Ovary (tissue), 9 donors: ENCODE measurements around the gene ITIH2. TPM values are rescaled to one million over a fixed set of nuclear protein-coding genes. Genes with fewer than 3 reads are reported as not detected.
"Not testable (repeated sequence)": the region's sequence is repeated elsewhere in the genome, so short reads cannot be mapped to it uniquely, and the experiment has no call there.

Source experiments
- DNase-seq, 5 donors: peaks; one replicate each; pipeline ENCODE4 v3.0.0-alpha.2; 2019 to 2020
- H3K27ac ChIP-seq, 2 donors: fragments of 200-600 bp; one replicate each; pipeline versions ENCODE4 v1.5.1 to v1.8.0; 2019 to 2022
- H3K27me3 ChIP-seq: fragments of 200-600 bp; one replicate; pipeline ENCODE4 v1.8.0; 2022
- H3K36me3 ChIP-seq: fragments of 200-600 bp; sonication (generic); one replicate; pipeline ENCODE4 v1.5.1; 2019
- H3K4me1 ChIP-seq: one replicate; pipeline ENCODE4 v1.8.1; 2013; ENCODE audit warnings: mild to moderate bottlenecking, moderate library complexity; ENCODE audit not compliant: insufficient read depth
- H3K4me3 ChIP-seq: fragments of 200-600 bp; sonication (generic); one replicate; pipeline ENCODE4 v1.5.1; 2017
- H3K9me3 ChIP-seq, 2 donors: fragments of 200-600 bp in 1 of 2; sonication (generic) in 1 of 2; one replicate each; pipeline versions ENCODE4 v1.5.1 to v1.8.1; 2013 to 2019; ENCODE audit warnings: mild to moderate bottlenecking in 1 of 2, moderate library complexity in 1 of 2
- CTCF ChIP-seq, 3 donors: fragments of 450-650 bp in 2 of 3; fragments of 200-600 bp in 1 of 3; IDR thresholded peaks; one replicate each; pipeline versions ENCODE4 v1.5.1 to v1.8.0; 2016 to 2022; ENCODE audit warnings: antibody characterized with exemption in 3 of 3, mild to moderate bottlenecking in 1 of 3
- EP300 ChIP-seq: sonication (generic); formaldehyde crosslinking; IDR thresholded peaks from one replicate; pipeline ENCODE4 v1.6.1; 2017; ENCODE audit warnings: antibody characterized with exemption
- POLR2A ChIP-seq: fragments of 450-650 bp; IDR thresholded peaks from one replicate; pipeline ENCODE4 v1.6.1; 2017; ENCODE audit warnings: antibody characterized with exemption, mild to moderate bottlenecking, moderate library complexity
- WGBS, 3 donors: extraction: QIAGEN DNeasy Blood & Tissue Kit in 1 of 3; methylation state at CpG; one replicate each; pipeline versions ENCODE4 v1.1.5 to v1.1.7; 2013 to 2017; 5-methylcytosine and 5-hydroxymethylcytosine counted together
- intact Hi-C, 4 donors: fragments of 100-400 bp; cut with DNase I; formaldehyde crosslinking; loops; one replicate each; pipeline versions ENCODE4 v1.11.0 to v1.15.1; 2022 to 2023
- polyA plus RNA-seq, 2 donors: library from polyadenylated mRNA; stranded (reverse); fragments of 200-250 nt in 1 of 2; fragments of 350-450 nt in 1 of 2; fragmentation: Illumina TruSeq in 1 of 2; extraction: RNeasy Lipid Tissue Mini Kit (QIAGEN cat#74804) in 1 of 2; gene quantifications; one replicate each; pipeline ENCODE4 v1.2.3, GENCODE V29; 2013 to 2014
- total RNA-seq, 7 donors: library from RNA; depleted of rRNA in 2 of 7; stranded (reverse); fragments of >200 nt in 2 of 7; fragmentation: NEBNext Ultra II Directional in 3 of 7; extraction: Animal tissue kit (Norgen Biotek cat#: 25700) in 3 of 7; gene quantifications; one replicate each; pipeline versions ENCODE4 v1.1.0 to v1.2.4, GENCODE V29; 2016 to 2023
- donor health status: DM: no; HTN: no; CAD: no; lungs with moderate emphysema.
- donor health status: DM: no; HTN: no; CAD: no.
- donor health status: Bipolar disorder and iron deficiency.
- donor health status: DM: yes; HTN: yes; CAD: no.
- donor health status: DM: no; HTN: no; CAD: no.
- donor health status: DM: yes; HTN: yes; CAD: no.

Gene ITIH2
- total and polyA plus RNA-seq, 9 donors: 0.02 to 1.2 (median 0.22) TPM; not detected in 4

DNA sequence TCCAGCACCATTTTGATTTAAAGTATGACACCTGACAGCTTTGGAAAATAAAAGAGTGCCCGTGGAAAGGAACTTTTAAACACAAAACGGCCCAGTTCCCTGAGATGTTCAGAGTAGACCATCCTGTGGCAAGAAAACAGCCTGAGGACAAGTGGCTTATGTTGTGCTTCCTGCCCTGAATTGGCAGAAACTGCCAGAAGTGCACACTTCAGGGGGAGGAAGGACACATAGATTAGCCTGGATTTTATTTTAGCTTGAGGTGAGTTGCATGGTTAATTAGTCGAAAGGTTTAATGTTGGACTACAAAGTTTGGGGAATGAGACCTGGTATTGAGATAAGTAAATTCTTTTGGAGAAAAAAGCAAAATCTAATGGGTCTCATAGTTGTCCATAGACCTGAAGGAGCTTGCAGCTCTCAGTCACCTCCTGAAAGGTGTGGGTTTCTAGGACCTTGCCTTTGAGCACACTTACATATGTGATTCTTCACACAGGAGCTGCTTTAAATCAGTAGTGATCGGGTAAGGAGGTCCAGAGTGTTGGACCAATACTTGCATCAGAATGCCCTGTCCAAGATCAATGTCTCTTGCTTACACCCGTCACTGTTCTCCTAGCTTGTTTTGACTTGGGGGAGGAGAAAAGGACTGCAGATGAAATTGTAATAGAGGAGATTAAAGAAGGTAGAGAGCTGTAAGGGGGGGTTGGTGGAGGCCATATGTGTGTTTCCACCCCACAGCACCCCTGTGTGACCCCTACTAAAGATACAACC, 4.9 kb downstream of the ITIH2 start:
- Histone ChIP-seq H3K9me3 (no peaks in the 10 kb centered on the region), H3K36me3 (no peaks in the 10 kb centered on the region), H3K4me3 (no peak overlapping the region), H3K4me1 (no peaks in the 10 kb centered on the region), H3K27ac (no peak overlapping the region), H3K27me3 (no peaks in the 10 kb centered on the region)
- intact Hi-C loops: no loop called here
- WGBS, 3 donors: 79 to 84% (median 80%) methylated on average over 5 of the region's 5 CpGs
- no peak for DNase-seq
- TF ChIP-seq CTCF (IDR thresholded peaks at IDR 0.05) (no peak), POLR2A (no peak)

GRCh38 chr10:7708832-7709231, 5.7 kb downstream of the ITIH2 start:
- DNase-seq: no peak
- WGBS, 3 donors: 92 to 95% (median 94%) methylated on average over 4 of the region's 4 CpGs
- intact Hi-C loops: no loop called here
- Histone ChIP-seq H3K36me3 (no peaks in the 10 kb centered on the region), H3K4me3 (no peak overlapping the region), H3K9me3 (no peaks in the 10 kb centered on the region), H3K27me3 (no peaks in the 10 kb centered on the region), H3K27ac (no peak overlapping the region), H3K4me1 (no peaks in the 10 kb centered on the region)
- TF ChIP-seq CTCF (IDR thresholded peaks at IDR 0.05) (no peak), EP300 (no peak), POLR2A (no peak)

GRCh38 chr10:7710446-7710845, 7.3 kb downstream of the ITIH2 start:
- no peak for TF ChIP-seq POLR2A
- TF ChIP-seq EP300: no peak
- TF ChIP-seq CTCF (IDR thresholded peaks at IDR 0.05): no peak

GRCh38 chr10:7711075-7711474, 8.0 kb downstream of the ITIH2 start:
- DNase-seq, H3K4me3 ChIP-seq, H3K36me3 ChIP-seq, H3K4me1 ChIP-seq, intact Hi-C loops, H3K9me3 ChIP-seq, H3K27me3 ChIP-seq, H3K27ac ChIP-seq: not testable (repeated sequence)
- WGBS, 3 donors: 82 to 88% (median 83%) methylated on average over 5 of the region's 5 CpGs

More at GRCh38 chr10:7710446-7710845, 7.3 kb downstream of the ITIH2 start:
- Histone ChIP-seq H3K27ac (no peak overlapping the region), H3K9me3 (no peaks in the 10 kb centered on the region), H3K4me1 (no peaks in the 10 kb centered on the region), H3K36me3 (no peaks in the 10 kb centered on the region), H3K4me3 (no peak overlapping the region), H3K27me3 (no peaks in the 10 kb centered on the region)
- WGBS, 3 donors: 90 to 95% (median 94%) methylated on average over 1 of the region's 1 CpG
- intact Hi-C loops: no loop called here
- no peak for DNase-seq

DNA sequence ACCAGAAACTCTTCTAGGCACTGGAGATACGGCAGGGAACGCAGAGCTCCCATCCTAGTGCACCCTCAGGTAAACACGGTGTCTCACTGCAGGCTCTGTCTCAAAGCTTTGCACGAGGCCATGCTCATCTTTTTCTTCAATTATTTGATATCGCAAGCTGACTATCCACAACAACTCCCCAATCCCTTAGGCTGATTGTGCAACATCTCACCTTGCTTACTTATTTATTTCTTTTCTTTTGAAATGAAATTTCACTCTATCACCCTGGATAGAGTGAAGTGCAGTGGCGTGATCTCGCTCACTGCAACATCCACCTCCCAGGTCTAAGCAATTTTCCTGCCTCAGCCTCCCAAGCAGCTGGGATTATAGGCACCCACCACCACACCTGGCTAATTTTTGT, 12.4 kb downstream of the ITIH2 start:
- no peak overlapping the region for H3K4me3 ChIP-seq
- no peaks in the 10 kb centered on the region for H3K27me3 ChIP-seq
- no peaks in the 10 kb centered on the region for H3K9me3 ChIP-seq
- no peak for DNase-seq
- H3K27ac ChIP-seq: no peak overlapping the region
- intact Hi-C loops: no loop called here
- no peak for TF ChIP-seq POLR2A
- no peak for TF ChIP-seq EP300
- TF ChIP-seq CTCF (IDR thresholded peaks at IDR 0.05): no peak
- no peaks in the 10 kb centered on the region for H3K36me3 ChIP-seq
- WGBS, 3 donors: 87 to 91% (median 88%) methylated on average over 7 of the region's 7 CpGs
- H3K4me1 ChIP-seq: no peaks in the 10 kb centered on the region
